Gastrocnemius medialis (tissue), 4 donors: ENCODE measurements around the gene FOXD3.

Experiments used
- POLR2A ChIP-seq, 2 donors: fragments of 450-650 bp; IDR thresholded peaks; one replicate each; pipeline ENCODE4 v1.6.1; 2017; ENCODE audit warnings: antibody characterized with exemption in 2 of 2, mild to moderate bottlenecking in 2 of 2, moderate library complexity in 2 of 2
- TF ChIP-seq, protein P1 (sequence below), 5 experiments: fragments of 450-650 bp in 3 of 5; fragments of 200-600 bp in 2 of 5; sonication (generic) in 2 of 5; IDR thresholded peaks in 4 of 5; conservative IDR thresholded peaks in 1 of 5; 1 replicate in 4 of 5; 2 replicates in 1 of 5; pipeline ENCODE4 v1.5.1; 2016 to 2019; ENCODE audit warnings: antibody characterized with exemption in 5 of 5, mild to moderate bottlenecking in 3 of 5, moderate library complexity in 3 of 5

DNA sequence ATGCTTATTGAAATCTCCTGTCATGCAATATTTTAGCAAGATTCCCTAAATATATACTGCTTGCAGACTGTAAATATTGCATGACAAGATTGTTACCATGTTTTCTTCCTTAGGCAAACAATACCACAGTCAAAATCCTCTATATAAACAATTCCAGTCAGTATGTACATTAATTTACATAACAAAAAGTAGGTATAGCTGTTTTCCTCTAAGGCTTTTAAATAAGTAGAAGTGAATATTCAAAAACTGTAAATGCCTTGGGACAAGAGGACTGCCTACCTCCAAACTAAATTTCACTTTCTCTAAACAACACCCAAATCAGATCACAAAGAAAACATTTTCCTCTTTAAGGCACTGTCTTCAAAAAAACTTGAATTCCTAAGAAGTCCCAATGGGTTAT lies 17.3 kb upstream of the FOXD3 start:
- TF ChIP-seq, protein P1, sequence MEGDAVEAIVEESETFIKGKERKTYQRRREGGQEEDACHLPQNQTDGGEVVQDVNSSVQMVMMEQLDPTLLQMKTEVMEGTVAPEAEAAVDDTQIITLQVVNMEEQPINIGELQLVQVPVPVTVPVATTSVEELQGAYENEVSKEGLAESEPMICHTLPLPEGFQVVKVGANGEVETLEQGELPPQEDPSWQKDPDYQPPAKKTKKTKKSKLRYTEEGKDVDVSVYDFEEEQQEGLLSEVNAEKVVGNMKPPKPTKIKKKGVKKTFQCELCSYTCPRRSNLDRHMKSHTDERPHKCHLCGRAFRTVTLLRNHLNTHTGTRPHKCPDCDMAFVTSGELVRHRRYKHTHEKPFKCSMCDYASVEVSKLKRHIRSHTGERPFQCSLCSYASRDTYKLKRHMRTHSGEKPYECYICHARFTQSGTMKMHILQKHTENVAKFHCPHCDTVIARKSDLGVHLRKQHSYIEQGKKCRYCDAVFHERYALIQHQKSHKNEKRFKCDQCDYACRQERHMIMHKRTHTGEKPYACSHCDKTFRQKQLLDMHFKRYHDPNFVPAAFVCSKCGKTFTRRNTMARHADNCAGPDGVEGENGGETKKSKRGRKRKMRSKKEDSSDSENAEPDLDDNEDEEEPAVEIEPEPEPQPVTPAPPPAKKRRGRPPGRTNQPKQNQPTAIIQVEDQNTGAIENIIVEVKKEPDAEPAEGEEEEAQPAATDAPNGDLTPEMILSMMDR (IDR thresholded peaks at IDR 0.05 in 4 of 5, conservative IDR thresholded peaks at IDR 0.05 in 1 of 5), result no peak
- TF ChIP-seq POLR2A (IDR thresholded peaks at IDR 0.05), result no peak
